ENCODE data around the gene MINK1.

DNA sequence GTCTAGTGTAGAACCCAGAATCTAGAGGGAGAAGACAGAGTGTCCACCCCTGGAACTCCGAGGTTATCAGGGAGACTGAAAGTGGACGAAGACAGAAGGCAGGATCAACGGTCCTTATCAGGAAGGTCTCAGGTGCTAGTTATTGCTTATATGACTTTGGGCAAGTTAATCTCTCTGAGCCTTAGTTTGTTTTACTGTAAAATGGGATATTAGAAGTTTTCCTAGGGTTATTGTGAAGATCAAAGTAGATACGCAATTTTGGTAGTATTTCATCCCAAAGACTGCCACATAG lies 108.1 kb downstream of the MINK1 start:
- TF ChIP-seq, protein P1, sequence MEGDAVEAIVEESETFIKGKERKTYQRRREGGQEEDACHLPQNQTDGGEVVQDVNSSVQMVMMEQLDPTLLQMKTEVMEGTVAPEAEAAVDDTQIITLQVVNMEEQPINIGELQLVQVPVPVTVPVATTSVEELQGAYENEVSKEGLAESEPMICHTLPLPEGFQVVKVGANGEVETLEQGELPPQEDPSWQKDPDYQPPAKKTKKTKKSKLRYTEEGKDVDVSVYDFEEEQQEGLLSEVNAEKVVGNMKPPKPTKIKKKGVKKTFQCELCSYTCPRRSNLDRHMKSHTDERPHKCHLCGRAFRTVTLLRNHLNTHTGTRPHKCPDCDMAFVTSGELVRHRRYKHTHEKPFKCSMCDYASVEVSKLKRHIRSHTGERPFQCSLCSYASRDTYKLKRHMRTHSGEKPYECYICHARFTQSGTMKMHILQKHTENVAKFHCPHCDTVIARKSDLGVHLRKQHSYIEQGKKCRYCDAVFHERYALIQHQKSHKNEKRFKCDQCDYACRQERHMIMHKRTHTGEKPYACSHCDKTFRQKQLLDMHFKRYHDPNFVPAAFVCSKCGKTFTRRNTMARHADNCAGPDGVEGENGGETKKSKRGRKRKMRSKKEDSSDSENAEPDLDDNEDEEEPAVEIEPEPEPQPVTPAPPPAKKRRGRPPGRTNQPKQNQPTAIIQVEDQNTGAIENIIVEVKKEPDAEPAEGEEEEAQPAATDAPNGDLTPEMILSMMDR (IDR thresholded peaks at IDR 0.05; ENCODE audit: insufficient read depth, low read length): no peak
- TF ChIP-seq, protein P2, sequence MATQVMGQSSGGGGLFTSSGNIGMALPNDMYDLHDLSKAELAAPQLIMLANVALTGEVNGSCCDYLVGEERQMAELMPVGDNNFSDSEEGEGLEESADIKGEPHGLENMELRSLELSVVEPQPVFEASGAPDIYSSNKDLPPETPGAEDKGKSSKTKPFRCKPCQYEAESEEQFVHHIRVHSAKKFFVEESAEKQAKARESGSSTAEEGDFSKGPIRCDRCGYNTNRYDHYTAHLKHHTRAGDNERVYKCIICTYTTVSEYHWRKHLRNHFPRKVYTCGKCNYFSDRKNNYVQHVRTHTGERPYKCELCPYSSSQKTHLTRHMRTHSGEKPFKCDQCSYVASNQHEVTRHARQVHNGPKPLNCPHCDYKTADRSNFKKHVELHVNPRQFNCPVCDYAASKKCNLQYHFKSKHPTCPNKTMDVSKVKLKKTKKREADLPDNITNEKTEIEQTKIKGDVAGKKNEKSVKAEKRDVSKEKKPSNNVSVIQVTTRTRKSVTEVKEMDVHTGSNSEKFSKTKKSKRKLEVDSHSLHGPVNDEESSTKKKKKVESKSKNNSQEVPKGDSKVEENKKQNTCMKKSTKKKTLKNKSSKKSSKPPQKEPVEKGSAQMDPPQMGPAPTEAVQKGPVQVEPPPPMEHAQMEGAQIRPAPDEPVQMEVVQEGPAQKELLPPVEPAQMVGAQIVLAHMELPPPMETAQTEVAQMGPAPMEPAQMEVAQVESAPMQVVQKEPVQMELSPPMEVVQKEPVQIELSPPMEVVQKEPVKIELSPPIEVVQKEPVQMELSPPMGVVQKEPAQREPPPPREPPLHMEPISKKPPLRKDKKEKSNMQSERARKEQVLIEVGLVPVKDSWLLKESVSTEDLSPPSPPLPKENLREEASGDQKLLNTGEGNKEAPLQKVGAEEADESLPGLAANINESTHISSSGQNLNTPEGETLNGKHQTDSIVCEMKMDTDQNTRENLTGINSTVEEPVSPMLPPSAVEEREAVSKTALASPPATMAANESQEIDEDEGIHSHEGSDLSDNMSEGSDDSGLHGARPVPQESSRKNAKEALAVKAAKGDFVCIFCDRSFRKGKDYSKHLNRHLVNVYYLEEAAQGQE (IDR thresholded peaks at IDR 0.05; ENCODE audit: insufficient replicate concordance, low read depth): no peak
- TF ChIP-seq POLR2AphosphoS5 (IDR thresholded peaks at IDR 0.05; ENCODE audit: low read depth): no peak
